Right lobe of liver (tissue), 4 donors: ENCODE results near the gene IBTK.

Experiments used
- POLR2A ChIP-seq: fragments of 450-650 bp; IDR thresholded peaks from one replicate; pipeline ENCODE4 v1.6.1; 2017; ENCODE audit warnings: antibody characterized with exemption, mild to moderate bottlenecking
- TF ChIP-seq, protein P1 (sequence below), 4 donors: fragments of 200-600 bp in 3 of 4; fragments of 450-650 bp in 1 of 4; IDR thresholded peaks; one replicate each; pipeline versions ENCODE4 v1.5.1 to v1.8.0; 2016 to 2022; ENCODE audit warnings: antibody characterized with exemption in 4 of 4, mild to moderate bottlenecking in 2 of 4
- donor health status: DM: no; HTN: no; CAD: no.
- donor health status: DM: no; HTN: no; CAD: no.
- donor health status: DM: no; HTN: yes; CAD: no.

- TF ChIP-seq POLR2A: no peak
- TF ChIP-seq, protein P1, sequence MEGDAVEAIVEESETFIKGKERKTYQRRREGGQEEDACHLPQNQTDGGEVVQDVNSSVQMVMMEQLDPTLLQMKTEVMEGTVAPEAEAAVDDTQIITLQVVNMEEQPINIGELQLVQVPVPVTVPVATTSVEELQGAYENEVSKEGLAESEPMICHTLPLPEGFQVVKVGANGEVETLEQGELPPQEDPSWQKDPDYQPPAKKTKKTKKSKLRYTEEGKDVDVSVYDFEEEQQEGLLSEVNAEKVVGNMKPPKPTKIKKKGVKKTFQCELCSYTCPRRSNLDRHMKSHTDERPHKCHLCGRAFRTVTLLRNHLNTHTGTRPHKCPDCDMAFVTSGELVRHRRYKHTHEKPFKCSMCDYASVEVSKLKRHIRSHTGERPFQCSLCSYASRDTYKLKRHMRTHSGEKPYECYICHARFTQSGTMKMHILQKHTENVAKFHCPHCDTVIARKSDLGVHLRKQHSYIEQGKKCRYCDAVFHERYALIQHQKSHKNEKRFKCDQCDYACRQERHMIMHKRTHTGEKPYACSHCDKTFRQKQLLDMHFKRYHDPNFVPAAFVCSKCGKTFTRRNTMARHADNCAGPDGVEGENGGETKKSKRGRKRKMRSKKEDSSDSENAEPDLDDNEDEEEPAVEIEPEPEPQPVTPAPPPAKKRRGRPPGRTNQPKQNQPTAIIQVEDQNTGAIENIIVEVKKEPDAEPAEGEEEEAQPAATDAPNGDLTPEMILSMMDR (IDR thresholded peaks at IDR 0.05): no peak
Observed at GRCh38 chr6:82178759-82179112, 68.8 kb downstream of the IBTK start.
